Measurements from ENCODE around the gene KLHL29.

DNA sequence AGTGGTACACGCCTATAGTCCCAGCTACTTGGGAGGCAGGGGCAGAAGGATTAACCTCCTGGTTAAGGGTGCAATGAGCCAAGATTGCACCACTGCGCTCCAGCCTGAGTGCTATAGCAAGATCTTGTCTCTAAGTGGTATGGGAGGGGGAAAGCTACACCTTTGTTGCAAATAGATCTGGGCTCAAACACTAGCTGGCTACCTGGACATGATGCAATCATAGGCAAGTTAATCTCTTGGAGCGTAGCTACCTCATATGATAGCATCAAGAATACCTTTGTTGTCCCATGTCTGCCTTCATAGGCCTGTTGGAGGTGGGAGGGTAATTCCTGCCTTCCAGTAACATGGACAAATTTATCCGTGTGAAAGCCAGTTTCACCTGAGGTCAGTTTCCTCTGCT lies 15.7 kb downstream of the KLHL29 start:
- TF ChIP-seq, protein P1, sequence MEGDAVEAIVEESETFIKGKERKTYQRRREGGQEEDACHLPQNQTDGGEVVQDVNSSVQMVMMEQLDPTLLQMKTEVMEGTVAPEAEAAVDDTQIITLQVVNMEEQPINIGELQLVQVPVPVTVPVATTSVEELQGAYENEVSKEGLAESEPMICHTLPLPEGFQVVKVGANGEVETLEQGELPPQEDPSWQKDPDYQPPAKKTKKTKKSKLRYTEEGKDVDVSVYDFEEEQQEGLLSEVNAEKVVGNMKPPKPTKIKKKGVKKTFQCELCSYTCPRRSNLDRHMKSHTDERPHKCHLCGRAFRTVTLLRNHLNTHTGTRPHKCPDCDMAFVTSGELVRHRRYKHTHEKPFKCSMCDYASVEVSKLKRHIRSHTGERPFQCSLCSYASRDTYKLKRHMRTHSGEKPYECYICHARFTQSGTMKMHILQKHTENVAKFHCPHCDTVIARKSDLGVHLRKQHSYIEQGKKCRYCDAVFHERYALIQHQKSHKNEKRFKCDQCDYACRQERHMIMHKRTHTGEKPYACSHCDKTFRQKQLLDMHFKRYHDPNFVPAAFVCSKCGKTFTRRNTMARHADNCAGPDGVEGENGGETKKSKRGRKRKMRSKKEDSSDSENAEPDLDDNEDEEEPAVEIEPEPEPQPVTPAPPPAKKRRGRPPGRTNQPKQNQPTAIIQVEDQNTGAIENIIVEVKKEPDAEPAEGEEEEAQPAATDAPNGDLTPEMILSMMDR (conservative IDR thresholded peaks at IDR 0.05) = no peak
- TF ChIP-seq EZH2 (IDR thresholded peaks at IDR 0.05; ENCODE audit: low read depth) = no peak
